Skeletal muscle cell (primary cell): ENCODE data around the gene SBNO2.
A peak's percentile ranks its signal among the peaks of the same experiment; 100 is the strongest.

Experiments used
- DNase-seq: peaks from one replicate; pipeline ENCODE4 v3.0.0-alpha.2; 2010; ENCODE audit warnings: low read depth
- H3K4me3 ChIP-seq: 2 replicates; pipeline ENCODE4 v1.5.1; 2011; ENCODE audit warnings: low read depth, mild to moderate bottlenecking, control low read depth, low read length, moderate library complexity

Gene SBNO2

DNA sequence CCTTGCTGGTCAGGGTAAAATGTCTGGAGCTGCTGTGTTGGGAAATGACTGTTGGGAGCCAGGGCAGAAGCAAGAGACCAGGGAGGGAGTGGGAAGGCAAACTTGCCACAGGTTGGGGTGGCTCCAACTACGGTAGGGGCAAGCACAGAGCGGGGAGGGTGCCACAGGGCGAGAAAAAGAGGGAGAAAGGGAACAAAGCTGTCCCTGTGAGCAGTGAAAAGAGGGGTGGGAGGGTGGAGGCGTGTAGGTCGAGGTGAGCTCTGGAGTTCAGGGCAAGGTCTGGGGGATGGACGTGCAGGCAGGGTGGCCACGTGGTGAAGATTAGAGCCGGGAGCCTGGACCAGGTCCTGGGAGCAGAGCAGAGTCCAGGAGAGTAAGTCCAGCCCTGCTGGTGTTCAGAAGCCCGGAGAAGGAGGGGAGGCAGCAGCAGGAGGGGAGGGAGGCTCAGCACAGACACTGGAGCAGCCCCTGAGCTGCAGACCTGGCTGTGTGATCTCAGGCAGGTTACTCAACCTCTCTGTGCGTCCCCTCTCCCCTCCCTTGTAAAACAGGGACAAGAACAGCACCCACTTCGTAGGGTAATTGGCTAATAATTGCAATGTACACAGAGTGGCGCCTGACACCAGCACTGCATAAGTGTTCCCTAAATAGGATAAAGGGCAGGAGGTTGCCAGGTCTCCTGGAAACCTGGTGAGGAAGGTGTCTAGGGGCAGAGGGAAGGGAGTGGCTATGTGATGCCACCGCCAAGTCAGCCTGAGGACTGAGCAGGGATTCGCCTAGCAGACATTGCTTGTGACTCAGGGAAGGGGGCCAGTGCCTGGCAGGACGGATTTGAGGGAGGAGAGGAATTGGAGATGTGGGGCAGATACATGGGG lies 75.7 kb downstream of the SBNO2 start:
- no peak overlapping the region for H3K4me3 ChIP-seq
- DNase-seq = no peak

GRCh38 chr19:1097810-1098176 lies 76.3 kb downstream of the SBNO2 start:
- H3K4me3 ChIP-seq = no peak overlapping the region
- no peak for DNase-seq

DNA sequence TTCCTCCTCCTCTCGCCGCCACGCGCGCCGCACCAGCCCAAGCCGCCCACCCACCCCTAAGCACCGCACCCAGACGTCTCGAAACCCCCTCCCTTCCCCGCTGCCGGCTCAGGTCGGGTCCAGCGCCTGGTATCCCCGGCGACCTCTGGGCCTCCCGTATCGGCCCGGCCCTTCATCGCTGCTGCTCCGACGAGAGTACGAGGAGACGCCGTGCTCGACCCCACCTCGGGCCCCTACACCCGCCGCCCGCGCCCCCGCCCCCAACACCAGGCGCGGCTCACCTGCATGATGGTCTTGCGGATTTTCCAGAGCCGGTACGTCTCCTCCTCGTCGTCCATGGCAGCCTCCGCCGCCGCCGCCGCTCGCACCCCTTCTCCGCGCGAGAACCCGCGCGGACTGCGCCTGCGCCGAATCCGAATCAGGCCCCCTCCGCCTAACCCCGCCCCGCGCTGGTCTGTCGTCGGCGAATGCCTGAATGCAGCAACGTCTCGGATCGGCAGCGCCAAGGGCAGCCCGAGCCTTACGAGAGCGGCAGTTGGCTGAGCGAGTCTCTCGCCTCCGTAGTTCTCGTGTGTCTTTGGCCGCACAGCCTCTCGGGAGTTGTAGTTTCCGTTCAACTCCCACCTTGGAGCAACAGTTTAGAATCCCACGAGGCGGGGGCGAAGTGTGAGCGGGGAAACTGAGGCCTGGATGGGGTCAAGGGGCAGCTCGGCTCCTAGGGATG lies 78.9 kb downstream of the SBNO2 start, which contains the start of gene POLR2E:
TSS of gene POLR2E (minus strand) at position 398 of the 724 bp plus-strand sequence. CDS start at position 338, 60 bp downstream.
- DNase-seq = peak; percentile 93
- peak within 1 kb of the TSS; percentile 89 for H3K4me3 ChIP-seq

DNA sequence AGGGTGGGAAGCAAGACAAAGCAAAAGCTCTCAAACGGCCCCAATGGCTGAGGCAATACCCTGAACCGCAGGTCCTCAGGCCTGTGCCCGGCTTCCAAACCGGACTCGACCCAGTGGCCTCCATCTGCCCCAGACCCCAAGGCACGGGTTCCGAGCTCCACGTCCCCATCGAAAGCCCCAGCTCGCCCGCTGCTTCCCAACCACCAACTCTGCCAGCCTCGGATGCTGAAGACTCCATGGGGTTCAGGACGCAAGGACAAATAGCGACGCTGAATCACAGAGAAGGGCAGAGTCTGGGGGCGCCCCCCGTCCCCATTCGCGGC lies 79.5 kb downstream of the SBNO2 start:
- H3K4me3 ChIP-seq = peak overlapping the region; percentile 89
- DNase-seq = no peak

- DNase-seq = no peak
- peak overlapping the region; percentile 89 for H3K4me3 ChIP-seq
These were observed 80.1 kb downstream of the SBNO2 start for GRCh38 chr19:1093811-1094553.

DNA sequence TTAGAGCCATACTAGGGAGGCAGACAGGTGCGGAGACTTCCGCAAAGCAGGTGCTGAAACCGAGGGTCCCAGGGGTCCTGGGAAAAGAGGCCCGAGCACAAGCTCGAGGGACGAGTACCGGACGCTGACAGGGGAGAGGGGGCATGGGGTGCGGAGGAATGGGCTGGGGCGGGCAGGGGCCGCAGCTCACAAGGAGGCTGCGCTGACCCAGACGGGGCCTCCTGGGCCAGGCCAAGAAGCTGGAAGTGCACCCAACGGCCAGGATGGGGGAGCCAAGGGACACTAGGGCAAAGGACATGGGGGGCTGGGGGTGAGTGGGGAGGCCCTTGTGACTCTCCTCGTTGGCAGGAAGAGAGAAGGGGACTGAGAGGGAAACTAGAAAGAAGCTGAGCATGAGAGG lies 80.7 kb downstream of the SBNO2 start:
- DNase-seq = no peak
- H3K4me3 ChIP-seq = peak overlapping the region; percentile 89

- no peak for DNase-seq
- H3K4me3 ChIP-seq = no peak overlapping the region
These were observed 82.4 kb downstream of the SBNO2 start for GRCh38 chr19:1091544-1092175.

DNA sequence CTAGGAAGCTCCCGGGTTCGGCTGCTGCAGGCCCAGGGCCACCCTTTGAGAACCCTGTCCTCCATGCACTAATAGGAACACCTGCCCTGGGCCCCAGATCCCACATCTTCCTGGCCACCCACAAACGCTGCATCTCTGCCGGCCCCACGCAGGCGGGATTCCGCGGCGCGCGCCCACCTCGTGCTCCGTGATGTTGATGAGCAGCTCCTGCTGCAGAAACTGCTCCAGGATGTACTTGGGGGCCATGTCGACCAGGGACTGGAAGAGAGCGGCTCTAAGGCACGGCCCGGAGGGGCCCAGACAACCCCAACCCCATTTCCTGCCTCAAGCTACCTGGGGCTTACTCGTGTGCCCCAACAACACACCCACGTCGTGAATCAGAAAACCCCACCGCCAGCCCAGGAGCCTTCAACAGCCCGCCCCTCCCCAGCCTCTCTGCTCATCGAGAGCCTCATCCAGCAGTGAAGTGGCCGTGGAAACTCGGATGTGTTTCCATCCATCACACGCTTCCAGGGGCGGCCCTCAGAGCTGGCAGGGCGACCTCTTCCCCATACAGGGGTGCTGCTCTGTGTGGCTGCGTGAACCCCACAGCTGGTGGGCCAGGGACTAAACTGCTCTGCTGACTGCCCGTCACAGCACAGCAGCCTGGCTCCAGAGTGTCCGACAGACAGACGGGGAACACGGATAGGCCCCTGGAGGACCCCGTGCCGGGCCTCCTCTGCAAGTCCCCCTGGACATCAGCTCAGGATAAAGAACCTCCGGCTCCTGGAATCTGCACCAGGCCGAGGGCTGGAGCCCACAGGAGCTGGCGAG lies 83.1 kb downstream of the SBNO2 start:
- DNase-seq = no peak
- no peak overlapping the region for H3K4me3 ChIP-seq

DNA sequence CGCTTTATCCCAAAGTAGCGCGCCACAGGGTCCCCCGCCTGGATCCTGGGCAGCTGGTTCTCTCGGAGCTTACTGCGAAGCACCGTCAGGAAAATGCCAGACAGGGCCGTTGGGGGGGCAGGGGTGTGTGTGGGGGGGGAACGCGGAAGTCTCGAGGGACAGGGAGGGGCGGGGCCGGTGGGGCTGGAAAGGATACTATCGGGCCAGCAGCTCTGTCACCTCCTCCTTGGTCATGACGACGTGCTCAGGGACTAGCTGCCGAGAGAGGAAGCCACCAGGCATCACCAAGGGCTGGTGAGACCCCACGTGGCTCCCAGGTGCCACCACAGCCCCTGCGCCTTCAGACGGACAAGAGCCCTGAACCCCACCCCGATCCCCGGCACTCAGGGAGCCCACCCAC lies 84.2 kb downstream of the SBNO2 start:
- H3K4me3 ChIP-seq = no peak overlapping the region
- no peak for DNase-seq

GRCh38 chr19:1089126-1089771 lies 84.8 kb downstream of the SBNO2 start:
- no peak overlapping the region for H3K4me3 ChIP-seq
- no peak for DNase-seq

GRCh38 chr19:1088416-1089010 lies 85.6 kb downstream of the SBNO2 start:
- DNase-seq = no peak
- H3K4me3 ChIP-seq = no peak overlapping the region

- no peak for DNase-seq
- no peak overlapping the region for H3K4me3 ChIP-seq
These were observed 86.2 kb downstream of the SBNO2 start for GRCh38 chr19:1087813-1088415.

GRCh38 chr19:1086613-1087012 lies 87.5 kb downstream of the SBNO2 start:
- no peak for DNase-seq
- H3K4me3 ChIP-seq = no peak overlapping the region

DNA sequence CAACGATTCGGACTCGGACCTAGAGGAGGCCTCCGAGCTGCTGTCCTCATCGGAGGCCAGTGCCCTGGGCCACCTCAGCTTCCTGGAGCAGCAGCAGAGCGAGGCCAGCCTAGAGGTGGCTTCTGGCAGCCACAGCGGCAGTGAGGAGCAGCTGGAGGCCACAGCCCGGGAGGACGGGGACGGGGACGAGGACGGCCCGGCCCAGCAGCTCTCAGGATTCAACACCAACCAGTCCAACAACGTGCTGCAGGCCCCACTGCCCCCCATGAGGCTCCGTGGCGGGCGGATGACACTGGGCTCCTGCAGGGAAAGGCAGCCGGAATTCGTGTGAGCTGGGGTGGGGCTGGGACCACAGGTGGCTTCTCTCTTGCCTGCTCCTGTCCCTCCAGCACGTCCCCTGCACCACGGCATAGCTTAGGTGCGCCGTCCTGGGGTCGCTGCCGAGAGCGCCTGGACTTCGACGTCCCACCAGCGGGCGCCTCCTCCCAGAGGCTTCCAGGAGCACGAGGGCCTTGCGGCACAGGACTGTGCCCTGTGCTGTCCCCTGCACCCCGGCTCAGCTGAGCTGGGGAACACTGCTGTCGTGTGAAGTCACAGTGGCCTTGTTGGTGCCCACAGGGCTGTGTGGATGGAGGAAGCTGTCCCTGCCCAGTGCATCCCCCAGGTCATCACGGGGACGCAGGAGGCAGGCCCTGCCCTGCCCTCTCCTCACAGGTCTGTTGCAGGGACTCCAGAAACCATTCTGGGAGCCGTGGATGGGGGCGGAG lies 88.2 kb downstream of the SBNO2 start:
- DNase-seq = no peak
- H3K4me3 ChIP-seq = no peak overlapping the region

GRCh38 chr19:1085053-1085658 lies 88.9 kb downstream of the SBNO2 start:
- no peak overlapping the region for H3K4me3 ChIP-seq
- DNase-seq = no peak

GRCh38 chr19:1084024-1084868 lies 89.8 kb downstream of the SBNO2 start:
- no peak overlapping the region for H3K4me3 ChIP-seq
- DNase-seq = no peak
